ENCODE measurements around the gene CDKN2A. TPM values are rescaled to one million over a fixed set of nuclear protein-coding genes. Genes with fewer than 3 reads are reported as not detected.

Gene CDKN2A
- polyA plus RNA-seq (2012; ENCODE audit: insufficient read depth, insufficient read length, low read depth): 128 TPM

DNA sequence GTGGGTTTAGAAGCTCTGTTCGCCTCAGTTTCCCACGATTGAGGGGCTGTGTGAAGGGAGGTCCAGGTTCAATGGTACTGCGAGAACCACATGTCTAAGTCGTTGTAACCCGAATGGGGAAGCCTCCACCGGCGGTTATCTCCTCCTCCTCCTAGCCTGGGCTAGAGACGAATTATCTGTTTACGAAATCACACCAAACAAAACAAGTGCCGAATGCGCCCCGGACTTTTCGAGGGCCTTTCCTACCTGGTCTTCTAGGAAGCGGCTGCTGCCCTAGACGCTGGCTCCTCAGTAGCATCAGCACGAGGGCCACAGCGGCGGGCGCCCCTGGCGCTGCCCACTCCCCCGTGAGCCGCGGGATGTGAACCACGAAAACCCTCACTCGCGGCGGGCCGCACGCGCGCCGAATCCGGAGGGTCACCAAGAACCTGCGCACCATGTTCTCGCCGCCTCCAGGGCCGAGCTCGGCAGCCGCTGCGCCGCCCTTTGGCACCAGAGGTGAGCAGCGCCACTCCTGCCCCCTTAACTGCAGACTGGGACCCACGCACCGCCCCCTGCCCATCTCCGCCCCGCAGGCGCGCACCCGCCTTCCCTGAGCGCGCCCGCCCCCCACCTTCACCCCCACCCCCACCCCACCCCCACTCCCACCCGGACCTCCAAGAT, at the start of gene CDKN2A:
CDKN2A (minus strand) TSS at position 500 of the 663 bp plus-strand sequence.
- DNase-seq: peak; percentile 88
- H3K4me3 ChIP-seq (ENCODE audit: low read depth, low read length): peak within 1 kb of the TSS; percentile 98
- no peaks in the 10 kb centered on the region for H3K4me1 ChIP-seq
- TF ChIP-seq, protein P1, sequence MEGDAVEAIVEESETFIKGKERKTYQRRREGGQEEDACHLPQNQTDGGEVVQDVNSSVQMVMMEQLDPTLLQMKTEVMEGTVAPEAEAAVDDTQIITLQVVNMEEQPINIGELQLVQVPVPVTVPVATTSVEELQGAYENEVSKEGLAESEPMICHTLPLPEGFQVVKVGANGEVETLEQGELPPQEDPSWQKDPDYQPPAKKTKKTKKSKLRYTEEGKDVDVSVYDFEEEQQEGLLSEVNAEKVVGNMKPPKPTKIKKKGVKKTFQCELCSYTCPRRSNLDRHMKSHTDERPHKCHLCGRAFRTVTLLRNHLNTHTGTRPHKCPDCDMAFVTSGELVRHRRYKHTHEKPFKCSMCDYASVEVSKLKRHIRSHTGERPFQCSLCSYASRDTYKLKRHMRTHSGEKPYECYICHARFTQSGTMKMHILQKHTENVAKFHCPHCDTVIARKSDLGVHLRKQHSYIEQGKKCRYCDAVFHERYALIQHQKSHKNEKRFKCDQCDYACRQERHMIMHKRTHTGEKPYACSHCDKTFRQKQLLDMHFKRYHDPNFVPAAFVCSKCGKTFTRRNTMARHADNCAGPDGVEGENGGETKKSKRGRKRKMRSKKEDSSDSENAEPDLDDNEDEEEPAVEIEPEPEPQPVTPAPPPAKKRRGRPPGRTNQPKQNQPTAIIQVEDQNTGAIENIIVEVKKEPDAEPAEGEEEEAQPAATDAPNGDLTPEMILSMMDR (IDR thresholded peaks at IDR 0.05; ENCODE audit: low read depth, low read length): no peak
- no peaks in the 10 kb centered on the region for H3K9me3 ChIP-seq
- peaks cover 7% of the 10 kb centered on the region for H3K36me3 ChIP-seq
- H3K27me3 ChIP-seq: no peaks in the 10 kb centered on the region

DNA sequence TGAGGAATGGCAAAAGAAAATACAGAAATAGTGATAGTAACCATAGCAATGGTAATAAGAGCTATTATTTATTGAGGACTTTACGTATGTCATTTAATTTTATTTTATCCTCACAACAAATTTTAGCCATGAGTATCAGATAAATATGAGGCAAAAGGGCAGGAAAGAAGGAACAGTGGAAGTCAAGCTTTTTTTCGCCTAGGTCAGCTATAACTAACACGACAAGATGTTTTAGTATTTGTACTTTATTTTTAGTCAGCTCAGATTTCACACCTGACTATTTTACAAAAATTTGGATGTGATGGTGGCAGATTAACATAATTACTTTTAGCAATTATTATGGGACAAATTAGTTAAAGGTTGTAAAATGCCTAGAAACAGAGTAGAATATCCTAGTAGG, 49.7 kb upstream of the CDKN2A start:
- Histone ChIP-seq H3K27me3 (no peaks in the 10 kb centered on the region), H3K9me3 (no peaks in the 10 kb centered on the region), H3K4me3 (ENCODE audit: low read depth, low read length) (no peak overlapping the region), H3K4me1 (no peaks in the 10 kb centered on the region), H3K36me3 (no peaks in the 10 kb centered on the region)
- no peak for DNase-seq
- TF ChIP-seq, protein P1 (IDR thresholded peaks at IDR 0.05; ENCODE audit: low read depth, low read length): no peak

DNA sequence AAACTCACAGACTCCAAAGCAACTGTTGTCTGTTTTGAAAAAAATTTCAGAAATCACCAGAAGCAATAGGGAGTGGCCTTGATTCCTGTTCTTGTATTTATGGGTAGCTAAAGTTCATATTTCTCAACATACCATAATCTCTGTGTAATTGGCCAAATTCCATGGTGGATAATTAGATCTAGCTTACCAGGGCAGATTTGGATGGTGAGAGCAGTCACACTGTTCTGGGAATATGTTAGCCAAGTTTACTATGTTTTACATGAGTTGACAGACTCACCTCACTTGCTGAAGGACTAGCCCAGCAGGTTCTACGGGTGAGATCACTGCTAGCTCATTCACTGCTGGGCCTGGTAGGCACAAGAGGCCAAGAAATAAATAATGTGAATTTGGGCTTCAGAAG, 47.6 kb upstream of the CDKN2A start:
- H3K36me3 ChIP-seq: no peaks in the 10 kb centered on the region
- TF ChIP-seq, protein P1 (IDR thresholded peaks at IDR 0.05; ENCODE audit: low read depth, low read length): no peak
- no peaks in the 10 kb centered on the region for H3K4me1 ChIP-seq
- no peaks in the 10 kb centered on the region for H3K27me3 ChIP-seq
- H3K9me3 ChIP-seq: no peaks in the 10 kb centered on the region
- DNase-seq: no peak
- H3K4me3 ChIP-seq (ENCODE audit: low read depth, low read length): no peak overlapping the region

DNA sequence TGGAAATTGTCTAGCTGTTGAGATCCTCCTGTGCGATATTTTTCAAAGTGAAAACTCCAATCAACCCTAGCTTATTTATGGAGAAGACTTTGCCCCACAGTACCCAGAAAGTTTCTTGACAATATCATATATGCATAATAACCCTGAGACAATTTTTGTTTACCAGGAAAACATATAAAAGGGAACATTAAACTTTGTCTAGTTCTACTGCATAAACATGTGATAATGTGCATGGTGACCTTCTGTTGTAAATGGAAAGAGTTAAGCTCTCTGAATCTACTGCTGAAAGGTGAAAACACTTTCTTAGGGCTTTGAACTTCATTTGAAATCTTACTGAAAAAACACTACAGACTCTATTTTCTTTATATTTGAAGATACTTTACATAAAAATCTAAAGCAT, 47.2 kb upstream of the CDKN2A start:
- H3K9me3 ChIP-seq: no peaks in the 10 kb centered on the region
- DNase-seq: no peak
- H3K27me3 ChIP-seq: no peaks in the 10 kb centered on the region
- no peaks in the 10 kb centered on the region for H3K4me1 ChIP-seq
- TF ChIP-seq, protein P1 (IDR thresholded peaks at IDR 0.05; ENCODE audit: low read depth, low read length): no peak
- H3K4me3 ChIP-seq (ENCODE audit: low read depth, low read length): no peak overlapping the region
- H3K36me3 ChIP-seq: no peaks in the 10 kb centered on the region

DNA sequence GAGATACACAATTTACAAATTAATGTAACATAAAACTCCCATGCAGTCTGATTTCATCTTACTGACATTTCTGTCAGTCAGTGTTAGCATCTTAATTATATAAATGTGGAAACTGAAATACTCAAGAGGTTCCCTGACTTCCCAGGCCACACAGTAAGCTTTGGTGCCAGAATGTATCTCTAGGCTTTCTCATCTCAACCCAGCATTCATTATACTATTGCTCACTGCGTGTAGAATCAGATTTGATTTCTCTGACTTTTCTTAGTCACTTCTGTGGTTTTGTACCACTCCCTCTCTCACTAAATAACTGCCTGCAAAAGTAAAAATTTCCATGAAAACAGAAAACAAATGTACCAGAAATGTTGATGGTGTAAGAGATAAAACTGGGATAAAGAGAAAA, 46.6 kb upstream of the CDKN2A start:
- no peak for DNase-seq
- TF ChIP-seq, protein P1 (IDR thresholded peaks at IDR 0.05; ENCODE audit: low read depth, low read length): no peak
- no peak overlapping the region for H3K4me3 ChIP-seq (ENCODE audit: low read depth, low read length)
- no peaks in the 10 kb centered on the region for H3K4me1 ChIP-seq
- H3K9me3 ChIP-seq: no peaks in the 10 kb centered on the region
- no peaks in the 10 kb centered on the region for H3K27me3 ChIP-seq
- H3K36me3 ChIP-seq: no peaks in the 10 kb centered on the region

DNA sequence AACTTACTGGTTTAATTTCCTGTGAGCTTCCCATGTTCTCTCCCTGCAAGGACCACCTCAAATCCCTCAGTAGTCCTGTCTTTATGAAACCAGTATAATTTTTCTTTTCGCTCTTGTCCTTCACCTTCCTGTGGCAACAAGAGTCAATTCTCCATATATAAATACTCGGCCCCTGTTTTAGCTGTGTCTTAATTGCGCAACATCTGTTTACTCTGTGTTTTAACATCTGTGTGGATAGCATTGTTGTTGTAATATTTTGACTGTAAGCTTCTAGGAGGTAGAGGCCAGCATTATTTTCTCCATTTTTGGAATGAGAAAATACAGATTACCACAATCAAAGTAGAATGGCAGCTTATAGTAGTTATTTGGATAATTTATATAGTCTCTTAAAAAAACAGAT, 45.1 kb upstream of the CDKN2A start:
- TF ChIP-seq, protein P1 (IDR thresholded peaks at IDR 0.05; ENCODE audit: low read depth, low read length): no peak
- Histone ChIP-seq H3K9me3 (no peaks in the 10 kb centered on the region), H3K4me3 (ENCODE audit: low read depth, low read length) (no peak overlapping the region), H3K36me3 (no peaks in the 10 kb centered on the region), H3K4me1 (no peaks in the 10 kb centered on the region), H3K27me3 (no peaks in the 10 kb centered on the region)
- no peak for DNase-seq
